ENCODE results near the gene IPO4. TPM values are rescaled to one million over a fixed set of nuclear protein-coding genes. Genes with fewer than 3 reads are reported as not detected.

IPO4 gene
- total and polyA plus RNA-seq, 2 donors (not counting 1 experiment from before 2014, with no cell fraction given): 12.4 to 25.3 TPM

DNA sequence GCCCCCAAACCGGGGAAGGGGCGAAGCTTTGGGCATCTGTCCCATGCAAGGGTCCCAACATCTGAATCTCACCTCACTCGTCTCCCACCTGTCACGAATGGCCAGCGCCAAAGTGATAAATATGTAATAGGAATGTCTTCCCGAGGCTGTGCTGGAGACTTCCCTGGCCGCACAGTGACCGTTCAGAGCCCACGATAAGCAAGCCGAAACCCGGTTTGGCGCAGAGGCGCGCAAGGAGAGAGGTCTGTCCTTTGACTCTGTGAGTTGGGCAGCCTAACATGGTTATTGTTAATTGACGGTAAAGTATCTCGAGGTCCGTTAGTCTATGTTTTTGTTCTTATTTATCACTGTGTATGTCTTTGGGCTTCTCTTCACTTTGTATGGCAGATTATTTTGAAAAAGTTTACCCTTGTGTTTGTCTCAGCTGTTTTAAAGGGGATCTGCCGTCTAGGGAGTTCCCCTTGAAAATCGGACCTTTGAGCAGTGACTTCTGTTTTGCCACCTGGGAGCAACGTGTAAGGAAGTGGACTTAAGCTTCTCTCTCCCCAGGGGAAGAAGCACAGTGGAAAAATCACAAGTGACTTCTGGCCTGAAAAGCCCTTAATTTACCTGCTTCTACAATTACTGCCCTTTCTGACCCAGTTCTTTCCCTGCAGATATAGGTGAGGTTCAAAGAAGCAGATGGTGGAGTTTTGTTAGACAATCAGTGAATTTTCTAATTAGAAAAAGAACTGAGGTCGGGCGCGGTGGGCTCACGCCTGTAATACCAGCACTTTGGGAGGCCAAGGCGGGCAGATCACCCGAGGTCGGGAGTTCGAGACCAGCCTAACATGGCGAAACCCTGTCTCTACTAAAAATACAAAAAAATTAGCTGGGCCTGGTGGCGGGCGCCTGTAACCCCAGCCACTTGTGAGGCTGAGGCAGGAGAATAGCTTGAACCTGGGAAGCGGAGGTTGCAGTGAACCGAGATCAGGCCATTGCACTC is 7.7 kb upstream of the IPO4 start:
- H3K27ac ChIP-seq (ENCODE audit: insufficient read depth, low read length): peak overlapping the region; percentile 98
- H2AFZ ChIP-seq (ENCODE audit: low read length): peak overlapping the region; percentile 15
- TF ChIP-seq, protein P1, sequence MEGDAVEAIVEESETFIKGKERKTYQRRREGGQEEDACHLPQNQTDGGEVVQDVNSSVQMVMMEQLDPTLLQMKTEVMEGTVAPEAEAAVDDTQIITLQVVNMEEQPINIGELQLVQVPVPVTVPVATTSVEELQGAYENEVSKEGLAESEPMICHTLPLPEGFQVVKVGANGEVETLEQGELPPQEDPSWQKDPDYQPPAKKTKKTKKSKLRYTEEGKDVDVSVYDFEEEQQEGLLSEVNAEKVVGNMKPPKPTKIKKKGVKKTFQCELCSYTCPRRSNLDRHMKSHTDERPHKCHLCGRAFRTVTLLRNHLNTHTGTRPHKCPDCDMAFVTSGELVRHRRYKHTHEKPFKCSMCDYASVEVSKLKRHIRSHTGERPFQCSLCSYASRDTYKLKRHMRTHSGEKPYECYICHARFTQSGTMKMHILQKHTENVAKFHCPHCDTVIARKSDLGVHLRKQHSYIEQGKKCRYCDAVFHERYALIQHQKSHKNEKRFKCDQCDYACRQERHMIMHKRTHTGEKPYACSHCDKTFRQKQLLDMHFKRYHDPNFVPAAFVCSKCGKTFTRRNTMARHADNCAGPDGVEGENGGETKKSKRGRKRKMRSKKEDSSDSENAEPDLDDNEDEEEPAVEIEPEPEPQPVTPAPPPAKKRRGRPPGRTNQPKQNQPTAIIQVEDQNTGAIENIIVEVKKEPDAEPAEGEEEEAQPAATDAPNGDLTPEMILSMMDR (conservative IDR thresholded peaks at IDR 0.05 in 1 of 2, IDR thresholded peaks at IDR 0.05 in 1 of 2; ENCODE audit: low read depth in 1 of 2, low read length in 2 of 2): no peak
- TF ChIP-seq EZH2 (IDR thresholded peaks at IDR 0.05; ENCODE audit: low read length, missing control alignments): no peak
- peak overlapping the region; percentile 99 for H3K9ac ChIP-seq (ENCODE audit: insufficient read depth, low read length)
- H3K36me3 ChIP-seq (ENCODE audit: control insufficient read depth, insufficient read depth, low read length): peaks cover 9% of the 10 kb centered on the region
- peak overlapping the region; percentile 73 to 93 (median 81) for H3K4me3 ChIP-seq (replicated peaks in 1 of 4; ENCODE audit: control extremely low read depth in 1 of 4, insufficient read depth in 1 of 4, low read depth in 3 of 4, low read length in 4 of 4)
- H3K9me3 ChIP-seq (ENCODE audit: control insufficient read depth, insufficient read depth, low read depth, low read length): no peaks in the 10 kb centered on the region
- H4K20me1 ChIP-seq (ENCODE audit: control insufficient read depth, extremely low read depth, insufficient read depth, low read length): no peaks in the 10 kb centered on the region
- peak; percentile 20 to 27 for DNase-seq (ENCODE audit: low read depth in 2 of 2)
- H3K27me3 ChIP-seq (ENCODE audit: control insufficient read depth, insufficient read depth, low read length): no peaks in the 10 kb centered on the region
- H3K4me2 ChIP-seq (ENCODE audit: extremely low read depth, insufficient read depth, low read length): peak overlapping the region; percentile 81
- peaks cover 29% of the 10 kb centered on the region for H3K79me2 ChIP-seq (ENCODE audit: control insufficient read depth, insufficient read depth, low read length)
- H3K4me1 ChIP-seq (ENCODE audit: control insufficient read depth, extremely low read depth, insufficient read depth, low read length): no peaks in the 10 kb centered on the region

DNA sequence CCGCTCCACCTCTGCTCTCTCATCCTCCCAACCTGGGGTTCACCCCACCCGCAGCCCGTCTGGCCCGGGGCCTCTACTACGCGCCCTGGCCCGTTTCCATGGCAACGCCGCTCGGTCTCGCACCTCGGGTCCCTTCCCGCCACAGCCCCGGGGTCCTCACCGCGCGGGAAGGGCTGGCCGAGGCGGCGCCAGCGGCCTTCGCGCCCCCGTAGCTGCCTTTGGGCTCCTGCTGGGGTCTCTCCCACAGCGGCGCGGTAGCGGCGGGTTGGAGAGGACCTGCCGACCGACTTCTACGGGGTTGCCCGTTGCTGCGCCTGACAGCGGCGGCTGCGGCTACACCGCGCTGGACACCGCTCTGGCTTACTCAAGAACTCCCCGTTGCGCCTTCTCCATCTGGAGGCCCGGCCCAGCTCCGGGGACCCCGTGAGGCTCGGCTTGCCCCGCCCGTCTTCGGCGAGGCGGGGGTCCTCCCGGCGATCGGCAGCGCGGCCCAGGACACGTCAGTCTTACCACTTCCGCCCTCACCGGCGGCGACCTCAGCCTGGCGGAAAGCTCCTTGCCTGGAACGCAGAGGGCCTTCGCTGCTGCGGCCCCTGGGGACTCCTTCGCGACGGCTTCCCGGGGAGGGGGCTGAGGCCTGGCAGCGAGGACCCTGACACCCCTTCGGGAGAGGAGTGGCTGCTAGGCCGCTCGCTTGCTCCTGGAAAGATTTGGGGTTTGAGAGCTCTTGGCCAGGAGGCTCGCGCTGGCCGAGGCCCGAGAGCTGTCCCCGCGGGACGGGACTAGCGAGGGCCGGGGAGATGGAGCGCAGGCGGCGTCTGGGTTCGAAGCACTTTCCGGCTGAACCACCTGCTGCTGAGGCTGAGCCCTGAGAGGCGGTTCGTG is 6.8 kb upstream of the IPO4 start, which contains the start of gene TM9SF1:
TM9SF1 (minus strand) TSS at position 256 of the 885 bp plus-strand sequence. CDS start 422 bp downstream, outside the sequence.
- Histone ChIP-seq H3K36me3 (ENCODE audit: control insufficient read depth, insufficient read depth, low read length) (peaks cover 11% of the 10 kb centered on the region), H3K4me2 (ENCODE audit: extremely low read depth, insufficient read depth, low read length) (peak within 1 kb of the TSS; percentile 81), H3K9ac (ENCODE audit: insufficient read depth, low read length) (peak within 1 kb of the TSS; percentile 99), H4K20me1 (ENCODE audit: control insufficient read depth, extremely low read depth, insufficient read depth, low read length) (no peaks in the 10 kb centered on the region), H3K4me3 (replicated peaks in 1 of 4; ENCODE audit: control extremely low read depth in 1 of 4, insufficient read depth in 1 of 4, low read depth in 3 of 4, low read length in 4 of 4) (peak within 1 kb of the TSS; percentile 73 to 93 (median 81)), H3K27me3 (ENCODE audit: control insufficient read depth, insufficient read depth, low read length) (no peaks in the 10 kb centered on the region), H3K27ac (ENCODE audit: insufficient read depth, low read length) (peak within 1 kb of the TSS; percentile 98), H2AFZ (ENCODE audit: low read length) (peak within 1 kb of the TSS; percentile 80), H3K79me2 (ENCODE audit: control insufficient read depth, insufficient read depth, low read length) (peaks cover 29% of the 10 kb centered on the region), H3K9me3 (ENCODE audit: control insufficient read depth, insufficient read depth, low read depth, low read length) (no peaks in the 10 kb centered on the region), H3K4me1 (ENCODE audit: control insufficient read depth, extremely low read depth, insufficient read depth, low read length) (no peaks in the 10 kb centered on the region)
- DNase-seq (ENCODE audit: low read depth in 2 of 2): peak; percentile 89
- TF ChIP-seq, protein P1 (conservative IDR thresholded peaks at IDR 0.05 in 1 of 2, IDR thresholded peaks at IDR 0.05 in 1 of 2; ENCODE audit: low read depth in 1 of 2, low read length in 2 of 2): no peak
- TF ChIP-seq EZH2 (IDR thresholded peaks at IDR 0.05; ENCODE audit: low read length, missing control alignments): no peak

DNA sequence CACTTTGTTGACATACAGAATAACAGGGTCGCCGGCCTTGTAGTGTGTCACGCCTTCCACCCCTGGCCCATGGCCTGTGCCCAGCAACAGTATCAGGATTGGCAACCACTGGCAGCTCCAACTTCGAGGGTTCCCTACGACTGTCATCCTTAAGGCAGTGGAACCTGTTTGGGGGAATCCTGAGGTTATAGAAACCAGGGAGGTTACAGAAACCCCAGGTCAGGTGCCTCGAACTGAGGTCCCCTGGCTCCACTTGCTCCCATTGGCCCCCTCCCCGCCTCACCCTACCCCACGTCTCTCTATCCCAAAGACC is 6.2 kb upstream of the IPO4 start:
- TF ChIP-seq EZH2 (IDR thresholded peaks at IDR 0.05; ENCODE audit: low read length, missing control alignments): no peak
- TF ChIP-seq, protein P1 (conservative IDR thresholded peaks at IDR 0.05 in 1 of 2, IDR thresholded peaks at IDR 0.05 in 1 of 2; ENCODE audit: low read depth in 1 of 2, low read length in 2 of 2): no peak
- Histone ChIP-seq H3K4me2 (ENCODE audit: extremely low read depth, insufficient read depth, low read length) (peak overlapping the region; percentile 74), H3K4me3 (replicated peaks in 1 of 4; ENCODE audit: control extremely low read depth in 1 of 4, insufficient read depth in 1 of 4, low read depth in 3 of 4, low read length in 4 of 4) (peak overlapping the region; percentile 73 to 93 (median 81)), H3K27ac (ENCODE audit: insufficient read depth, low read length) (peak overlapping the region; percentile 98), H3K79me2 (ENCODE audit: control insufficient read depth, insufficient read depth, low read length) (peaks cover 29% of the 10 kb centered on the region), H4K20me1 (ENCODE audit: control insufficient read depth, extremely low read depth, insufficient read depth, low read length) (no peaks in the 10 kb centered on the region), H3K9ac (ENCODE audit: insufficient read depth, low read length) (peak overlapping the region; percentile 99), H3K9me3 (ENCODE audit: control insufficient read depth, insufficient read depth, low read depth, low read length) (no peaks in the 10 kb centered on the region), H3K36me3 (ENCODE audit: control insufficient read depth, insufficient read depth, low read length) (peaks cover 15% of the 10 kb centered on the region), H3K27me3 (ENCODE audit: control insufficient read depth, insufficient read depth, low read length) (no peaks in the 10 kb centered on the region), H3K4me1 (ENCODE audit: control insufficient read depth, extremely low read depth, insufficient read depth, low read length) (no peaks in the 10 kb centered on the region), H2AFZ (ENCODE audit: low read length) (no peak overlapping the region)
- no peak for DNase-seq (ENCODE audit: low read depth in 2 of 2)

Data from fibroblast of lung (primary cell).